Measurements from ENCODE around the gene PRR18.
"Not testable (repeated sequence)": the region's sequence is repeated elsewhere in the genome, so short reads cannot be mapped to it uniquely, and the experiment has no call there.

GRCh38 chr6:166345672-166346071, 37.5 kb upstream of the PRR18 start:
- TF ChIP-seq CTCF (conservative IDR thresholded peaks at IDR 0.05 in 1 of 2, IDR thresholded peaks at IDR 0.05 in 1 of 2; ENCODE audit: extremely low read depth in 1 of 2, insufficient read depth in 1 of 2, low read depth in 1 of 2, low read length in 2 of 2); EZH2 (IDR thresholded peaks at IDR 0.05; ENCODE audit: borderline replicate concordance, low read length): not testable (repeated sequence)
